Measurements from ENCODE around the gene HTRA2.
"Not testable (repeated sequence)": the region's sequence is repeated elsewhere in the genome, so short reads cannot be mapped to it uniquely, and the experiment has no call there.

HTRA2 gene

DNA sequence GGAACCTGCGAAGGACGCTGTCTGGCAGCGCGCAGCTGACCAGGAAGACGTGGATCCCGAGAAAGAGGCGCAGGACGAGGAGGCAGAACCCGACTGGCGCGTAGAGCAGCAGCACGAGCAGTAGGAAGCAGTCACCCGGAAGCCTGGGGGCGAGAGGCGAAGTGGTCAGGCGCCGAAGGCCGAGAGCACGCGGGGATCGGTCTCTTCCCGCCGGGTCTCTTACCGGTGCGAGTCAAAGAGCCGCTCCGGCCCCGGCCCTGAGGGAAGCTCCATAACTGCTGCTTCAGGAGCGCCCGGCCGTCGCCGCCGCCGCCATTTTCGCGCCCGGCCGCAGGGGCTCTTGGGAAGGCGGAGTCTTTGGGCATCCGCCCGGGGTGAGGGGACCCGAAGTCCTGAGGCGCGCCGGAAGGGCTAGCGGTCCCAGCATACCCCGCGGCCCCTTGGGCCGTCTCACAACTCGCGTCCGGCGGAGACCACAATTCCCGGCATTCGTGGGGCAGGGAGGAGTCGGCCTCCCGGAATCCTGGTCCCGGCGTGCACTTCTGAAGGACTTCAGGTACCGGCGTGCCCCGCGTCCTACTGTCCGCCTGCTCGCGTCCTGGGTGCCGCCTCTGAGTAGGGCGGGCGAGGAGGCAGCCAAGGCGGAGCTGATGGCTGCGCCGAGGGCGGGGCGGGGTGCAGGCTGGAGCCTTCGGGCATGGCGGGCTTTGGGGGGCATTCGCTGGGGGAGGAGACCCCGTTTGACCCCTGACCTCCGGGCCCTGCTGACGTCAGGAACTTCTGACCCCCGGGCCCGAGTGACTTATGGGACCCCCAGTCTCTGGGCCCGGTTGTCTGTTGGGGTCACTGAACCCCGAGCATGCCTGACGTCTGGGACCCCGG, at the start of gene HTRA2, which contains the start of gene AUP1:
Gene HTRA2, plus strand, starts transcription at position 577 of the 882 bp plus-strand sequence. Its CDS starts 74 bp downstream, at position 651.
Gene AUP1, minus strand, starts transcription at position 350 of the 882 bp plus-strand sequence. Its CDS starts 77 bp downstream, at position 273.
- in situ Hi-C loops (cut with HindIII; ENCODE audit: low sequenced_read_pairs): no loop called here

DNA sequence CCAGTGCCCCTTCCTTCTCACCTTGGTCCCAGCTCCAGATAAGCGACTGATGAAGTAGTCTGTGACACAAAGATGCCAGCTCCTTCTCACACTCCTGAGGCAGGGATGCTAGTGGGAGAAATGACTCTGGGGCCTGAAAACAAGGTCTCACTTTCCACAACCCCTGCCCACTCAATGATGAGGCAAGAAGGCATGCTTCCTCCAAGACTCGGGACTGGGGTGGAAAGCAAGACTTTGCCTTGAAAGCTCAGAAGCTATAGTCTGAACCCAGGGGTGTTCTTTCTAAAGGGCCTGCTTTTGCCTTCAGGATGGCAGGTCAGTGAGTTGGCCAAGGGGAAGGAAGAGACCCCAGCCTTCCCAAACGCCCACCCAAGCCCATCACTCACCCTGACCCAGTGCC, 48.3 kb upstream of the HTRA2 start:
- in situ Hi-C loops (cut with HindIII; ENCODE audit: low sequenced_read_pairs): no loop called here

DNA sequence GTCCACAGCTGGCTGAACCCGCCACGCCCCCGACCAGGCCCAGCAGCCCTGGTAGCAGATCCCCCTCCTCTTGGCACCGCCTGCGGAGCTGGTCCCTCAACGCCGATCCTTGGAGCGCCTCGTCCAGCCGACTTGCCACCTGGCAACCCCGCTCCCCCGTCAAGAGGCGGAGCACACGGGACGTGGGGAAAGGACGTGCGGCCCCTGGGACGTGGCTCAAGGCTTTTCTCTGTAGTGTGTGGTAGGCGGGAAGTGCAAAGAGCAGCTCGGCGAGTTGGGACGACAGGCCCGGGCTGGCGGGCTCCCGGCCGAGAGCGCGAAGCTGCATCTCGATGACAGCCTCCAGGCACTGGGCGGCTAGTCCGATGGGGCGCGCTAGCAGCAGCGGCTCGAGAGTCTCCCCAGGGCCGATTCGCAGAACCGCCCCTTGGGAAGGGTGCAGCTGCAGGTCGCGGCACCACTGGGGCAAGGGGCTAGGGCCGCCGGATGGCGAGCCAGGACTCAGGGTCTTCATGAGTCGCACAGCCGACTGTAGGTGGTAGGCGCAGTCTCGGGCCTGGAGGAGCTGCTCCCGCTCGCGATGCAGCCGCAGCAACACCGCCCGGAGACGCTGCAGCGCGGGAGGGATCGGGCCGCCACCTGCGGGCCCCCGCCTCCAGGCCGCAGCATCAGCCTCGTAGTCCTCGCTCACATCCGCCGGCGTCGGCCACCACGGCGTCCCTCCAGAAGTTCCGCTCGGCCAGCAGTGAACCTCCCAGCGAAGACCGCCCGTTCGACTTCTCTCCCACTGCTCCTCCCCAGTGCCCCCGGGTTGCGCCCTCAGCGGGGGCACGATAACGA, 47.6 kb upstream of the HTRA2 start:
- in situ Hi-C loops (cut with HindIII; ENCODE audit: low sequenced_read_pairs): no loop called here

DNA sequence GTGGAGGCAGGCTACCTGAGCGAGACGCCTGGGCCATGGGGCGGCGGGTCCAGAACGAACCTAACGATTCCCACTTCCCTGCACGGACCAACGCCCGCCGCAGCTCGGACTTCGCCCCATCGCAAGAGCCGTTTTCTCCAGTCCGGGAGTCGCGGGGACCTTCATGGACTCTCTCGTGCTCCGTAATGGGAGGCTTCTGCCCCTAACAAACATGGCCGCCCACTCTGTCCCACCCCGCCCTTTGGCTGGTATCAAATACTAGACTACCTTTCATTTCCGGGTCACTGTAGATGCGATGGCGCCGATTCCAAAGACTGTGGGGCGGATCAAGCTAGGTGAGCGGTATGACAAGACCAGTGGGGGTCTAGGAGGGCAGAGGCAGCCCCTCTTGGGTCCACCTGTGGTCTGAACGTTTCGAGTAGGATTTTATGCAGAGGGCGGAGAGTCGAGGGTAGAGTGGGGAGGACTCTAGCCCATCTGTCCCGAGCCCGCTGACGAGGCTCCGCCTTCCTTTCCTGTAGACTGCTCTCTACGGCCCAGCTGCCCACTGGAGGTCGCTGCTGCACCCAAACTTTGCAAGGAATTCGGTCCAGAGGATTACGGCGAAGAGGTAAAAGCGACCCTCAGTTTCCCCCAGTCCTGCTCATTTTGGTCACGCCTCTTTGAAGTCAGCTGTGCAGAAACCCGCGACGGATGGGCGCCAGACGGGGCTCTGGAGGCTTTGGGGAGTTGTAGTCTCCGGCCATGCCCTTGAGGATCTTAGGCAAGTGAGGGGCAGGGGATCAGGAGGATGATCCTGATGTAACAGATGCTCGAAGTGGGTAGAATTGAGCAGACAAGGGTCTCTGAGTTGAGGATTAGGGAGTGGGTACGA, 46.7 kb upstream of the HTRA2 start, which contains the start of the genes CCDC142 and TTC31:
Gene CCDC142, minus strand, starts transcription at position 198 of the 874 bp plus-strand sequence. Its CDS starts 161 bp downstream, at position 37.
Gene TTC31, plus strand, starts transcription at position 281 of the 874 bp plus-strand sequence. Its CDS starts 15 bp downstream, at position 296.
- in situ Hi-C loops (cut with HindIII; ENCODE audit: low sequenced_read_pairs): no loop called here

DNA sequence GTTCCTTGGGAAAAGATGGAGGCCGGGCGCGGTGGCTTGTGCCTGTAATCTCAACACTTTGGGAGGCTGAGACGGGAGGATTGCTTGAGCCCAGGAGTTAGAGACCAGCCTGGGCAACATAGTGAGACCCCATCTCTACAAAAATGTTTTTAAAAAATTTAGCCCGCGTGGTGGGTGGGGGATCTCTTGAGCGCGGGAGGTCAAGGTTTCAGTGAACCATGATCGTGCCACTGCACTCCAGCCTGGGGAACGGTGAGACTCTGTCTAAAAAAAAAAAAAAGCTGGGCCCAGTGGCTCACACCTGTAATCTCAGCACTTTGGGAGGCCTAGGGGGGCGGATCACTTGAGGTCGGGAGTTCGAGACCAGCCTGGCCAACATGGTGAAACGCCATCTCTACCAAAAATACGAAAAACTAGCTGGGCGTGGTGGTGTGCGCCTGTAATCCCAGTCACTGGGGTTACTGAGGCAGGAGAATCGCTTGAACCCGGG, 46.0 kb upstream of the HTRA2 start:
- in situ Hi-C loops (cut with HindIII; ENCODE audit: low sequenced_read_pairs): not testable (repeated sequence)

DNA sequence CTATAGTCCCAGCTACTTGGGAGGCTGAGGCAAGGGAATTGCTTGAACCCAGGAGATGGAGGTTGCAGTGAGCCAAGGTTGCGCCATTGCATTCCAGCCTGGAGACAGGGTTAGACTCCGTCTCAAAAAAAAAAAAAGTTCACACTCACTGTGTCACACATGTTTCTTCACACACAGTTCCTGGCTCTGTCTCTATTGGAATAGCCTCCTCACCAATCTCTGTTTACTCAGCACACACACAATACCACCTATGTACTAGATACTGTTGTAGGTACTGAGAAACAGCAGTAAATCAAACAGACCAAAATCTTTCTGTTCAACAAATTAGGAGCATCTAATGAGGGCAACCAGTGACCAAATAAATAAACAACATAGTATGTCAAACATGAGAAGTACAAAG, 43.6 kb upstream of the HTRA2 start:
- in situ Hi-C loops (cut with HindIII; ENCODE audit: low sequenced_read_pairs): no loop called here

DNA sequence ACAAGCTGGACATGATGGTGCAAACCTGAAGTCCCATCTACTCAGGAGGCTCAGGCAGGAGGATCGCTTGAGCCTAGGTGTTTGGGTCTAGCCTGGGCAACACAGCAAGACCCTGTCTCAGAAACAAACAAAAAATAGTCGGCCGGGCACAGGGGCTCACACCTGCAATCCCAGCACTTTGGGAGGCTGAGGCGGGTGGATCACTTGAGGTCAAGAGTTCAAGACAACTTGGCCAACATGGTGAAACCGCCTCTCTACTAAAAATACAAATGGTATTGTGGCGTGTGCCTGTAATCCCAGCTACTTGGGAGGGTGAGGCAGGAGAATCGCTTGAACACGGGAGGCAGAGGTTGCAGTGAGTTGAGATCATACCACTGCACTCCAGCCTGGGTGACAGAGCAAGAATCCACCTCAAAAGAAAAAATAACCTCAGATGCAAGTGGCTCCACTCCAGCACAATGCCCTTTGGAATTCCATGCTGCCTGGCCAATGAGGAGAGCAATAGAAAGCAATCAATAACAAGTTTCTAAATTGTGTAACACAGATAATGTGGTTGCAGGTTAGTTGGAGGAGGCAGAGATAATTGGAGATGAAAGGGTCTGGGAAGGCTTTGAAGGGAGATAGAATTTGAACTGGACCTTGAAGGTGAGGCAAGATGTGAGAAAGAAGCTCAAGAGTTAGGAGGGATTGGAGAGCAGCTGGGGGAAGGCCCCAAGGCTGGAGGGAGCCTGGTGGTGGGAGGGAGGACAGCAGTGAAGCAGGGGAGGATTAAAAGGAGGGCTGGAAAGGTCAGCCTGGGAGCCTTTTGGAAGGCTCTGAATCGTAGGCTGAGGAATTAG, 40.9 kb upstream of the HTRA2 start:
- in situ Hi-C loops (cut with HindIII; ENCODE audit: low sequenced_read_pairs): no loop called here

DNA sequence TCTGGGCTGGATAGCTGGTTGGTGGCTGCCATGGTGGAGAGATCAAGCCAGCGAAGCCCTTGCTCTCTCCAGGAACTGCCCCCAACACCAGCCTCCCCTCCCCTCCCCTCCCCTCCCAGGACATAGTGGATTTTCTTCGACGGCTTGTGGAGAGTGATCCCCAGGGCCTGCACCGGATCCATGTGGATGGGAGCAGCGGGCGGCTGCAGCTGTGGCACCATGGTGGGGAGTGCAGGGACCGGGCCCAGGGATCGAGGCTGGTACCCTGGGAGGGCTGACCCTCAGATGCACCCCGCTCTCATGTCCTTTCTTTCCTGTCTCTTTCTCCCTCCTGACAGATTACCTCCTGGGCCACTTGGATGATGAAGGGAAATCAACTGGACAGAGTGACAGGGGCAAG, 39.8 kb upstream of the HTRA2 start:
- in situ Hi-C loops (cut with HindIII; ENCODE audit: low sequenced_read_pairs): no loop called here

DNA sequence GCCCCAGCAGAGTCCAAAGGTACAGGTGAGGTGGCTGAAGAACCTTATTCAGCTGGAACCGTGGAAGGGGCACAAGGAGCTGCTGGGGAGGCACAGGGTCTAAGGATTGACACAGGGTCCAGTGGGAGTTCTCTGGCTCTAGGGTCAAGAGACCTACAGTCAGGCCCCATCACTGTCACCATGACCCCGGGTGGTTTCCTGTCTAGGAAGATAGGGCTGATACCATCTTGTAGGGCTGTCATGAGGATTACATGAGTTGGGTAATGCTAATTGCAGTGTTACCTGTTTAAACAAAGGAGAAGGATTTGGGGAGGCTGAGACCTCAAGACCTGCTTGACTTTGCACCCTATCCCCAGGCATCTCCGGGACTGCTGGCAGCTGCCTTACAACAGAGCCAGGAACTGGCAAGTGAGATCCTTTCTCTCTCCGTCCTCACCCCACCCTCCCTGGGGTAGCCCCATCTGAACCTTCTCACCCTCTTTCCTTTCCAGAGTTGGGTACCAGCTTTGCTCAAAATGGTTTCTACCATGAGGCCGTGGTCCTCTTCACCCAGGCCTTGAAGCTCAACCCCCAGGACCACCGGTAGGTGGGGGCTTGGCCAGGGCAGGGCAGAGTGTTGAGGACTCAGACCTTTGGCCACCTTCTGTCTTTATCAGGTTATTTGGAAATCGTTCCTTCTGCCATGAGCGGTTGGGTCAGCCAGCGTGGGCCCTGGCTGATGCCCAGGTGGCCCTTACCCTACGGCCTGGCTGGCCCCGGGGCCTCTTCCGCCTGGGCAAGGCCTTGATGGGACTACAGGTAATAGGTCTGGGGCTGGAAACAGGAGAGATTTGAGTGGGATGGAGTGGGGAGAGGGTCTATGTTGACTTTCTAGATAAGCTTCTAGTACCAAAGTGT, 37.8 kb upstream of the HTRA2 start:
- in situ Hi-C loops (cut with HindIII; ENCODE audit: low sequenced_read_pairs): no loop called here

DNA sequence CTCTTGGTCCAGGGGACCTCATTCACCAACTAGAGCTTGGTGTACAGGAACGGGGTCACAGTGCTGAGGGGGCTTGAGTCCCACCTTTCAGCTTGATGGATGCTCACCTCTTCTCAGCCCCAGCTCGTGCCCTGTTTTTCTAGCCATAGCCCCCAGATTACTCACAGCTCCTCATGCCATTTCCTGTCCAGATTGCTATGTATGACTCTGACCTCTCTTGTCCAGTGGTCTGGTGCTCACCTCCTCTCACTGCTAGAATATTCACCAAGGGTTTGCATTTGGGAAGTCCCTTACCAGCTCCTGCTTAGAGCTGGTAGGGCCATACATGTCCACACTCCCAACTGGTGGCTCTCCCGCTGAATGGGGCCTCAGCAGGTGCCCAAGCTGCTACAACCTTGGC, 36.2 kb upstream of the HTRA2 start:
- in situ Hi-C loops (cut with HindIII; ENCODE audit: low sequenced_read_pairs): no loop called here

DNA sequence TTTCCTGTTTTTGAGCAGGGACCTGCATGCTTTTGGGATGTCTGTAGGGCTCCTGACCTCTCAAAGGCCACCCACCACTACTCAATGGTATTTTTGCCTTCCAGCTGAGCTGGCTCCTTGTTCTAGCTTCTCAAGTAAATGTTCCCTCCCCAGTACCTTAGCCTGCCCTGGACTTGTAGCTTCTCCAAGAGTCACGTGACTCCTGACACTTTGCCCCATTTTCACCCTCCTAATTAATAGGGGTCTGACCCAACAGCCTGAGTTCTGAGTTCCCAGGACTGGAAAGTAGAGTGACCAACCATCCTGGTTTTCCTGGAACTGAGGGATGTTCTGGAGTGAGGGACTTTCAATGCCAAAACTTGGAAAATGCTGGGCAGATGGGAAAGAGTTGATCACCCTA, 34.3 kb upstream of the HTRA2 start:
- in situ Hi-C loops (cut with HindIII; ENCODE audit: low sequenced_read_pairs): no loop called here

DNA sequence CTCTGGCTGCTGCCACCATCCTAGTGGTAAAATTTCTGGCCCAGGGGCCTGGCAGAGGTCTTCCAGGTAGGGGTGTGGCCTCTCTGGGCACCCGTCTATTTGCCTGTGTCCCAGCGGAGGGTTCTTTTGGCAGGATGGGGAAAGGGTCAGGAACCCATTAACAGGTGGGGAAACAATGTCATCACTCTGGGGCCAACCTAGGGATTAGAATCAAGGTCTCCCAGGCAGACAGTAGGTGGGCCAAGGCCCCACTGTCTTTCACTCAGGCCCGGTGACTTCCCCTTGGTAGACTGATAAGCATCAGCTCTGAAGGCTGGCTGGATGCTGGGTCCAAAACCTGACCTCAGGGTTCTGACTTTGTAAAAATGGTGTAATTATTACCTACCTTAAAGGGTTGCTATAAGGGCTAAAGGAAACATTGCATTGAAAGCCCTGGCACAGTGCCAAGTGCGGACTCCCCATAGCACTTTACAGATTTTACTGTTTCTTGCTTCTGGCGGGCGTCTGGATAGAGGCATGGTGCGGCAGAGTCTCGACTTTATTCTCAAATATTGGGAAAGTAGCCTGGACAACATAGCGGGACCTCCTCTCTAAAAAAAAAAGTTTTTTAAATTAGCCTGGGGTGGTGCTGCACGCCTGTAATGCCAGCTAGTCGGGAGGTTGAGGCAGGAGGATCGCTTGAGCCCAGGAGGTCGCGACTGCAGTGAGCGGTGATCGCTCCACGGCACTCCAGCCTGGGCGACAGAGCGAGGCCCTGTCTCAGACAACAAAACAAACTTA, 32.5 kb upstream of the HTRA2 start:
- in situ Hi-C loops (cut with HindIII; ENCODE audit: low sequenced_read_pairs): no loop called here

DNA sequence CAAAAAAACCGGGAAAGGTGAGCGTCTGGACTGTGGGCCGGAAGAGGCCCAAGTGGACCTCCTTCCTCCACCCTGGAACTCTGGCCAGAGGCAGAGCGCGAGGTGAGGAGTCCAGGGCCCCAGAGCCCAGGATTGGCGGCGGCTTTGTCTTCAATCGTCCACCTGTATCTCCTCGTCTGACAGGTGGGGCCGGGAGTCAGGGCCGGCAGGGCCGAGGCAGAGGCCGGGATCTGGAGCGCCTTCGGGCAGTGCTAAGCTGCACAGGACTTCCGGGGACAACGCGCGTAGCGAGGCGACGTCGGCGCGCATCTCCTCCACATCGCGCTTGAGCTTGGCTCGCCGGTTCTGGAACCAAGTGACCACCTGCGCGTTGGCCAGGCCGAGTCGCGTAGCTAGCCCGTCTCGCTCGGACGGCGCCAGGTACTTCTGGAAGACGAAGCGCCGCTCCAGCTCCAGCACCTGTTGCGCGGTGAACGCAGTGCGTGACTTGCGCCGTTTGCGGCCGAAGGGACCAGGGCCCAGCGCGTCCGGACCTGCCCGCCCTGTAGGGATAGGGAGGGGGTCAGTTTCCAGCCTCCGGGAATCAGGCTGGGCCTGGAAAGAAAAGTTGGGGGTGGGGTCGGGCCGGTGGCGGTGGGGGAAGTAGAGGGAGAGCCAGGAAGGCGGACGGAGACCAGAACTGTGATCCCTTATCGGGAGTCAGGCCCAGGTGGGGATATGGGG, 31.8 kb upstream of the HTRA2 start:
- in situ Hi-C loops (cut with HindIII; ENCODE audit: low sequenced_read_pairs): no loop called here

DNA sequence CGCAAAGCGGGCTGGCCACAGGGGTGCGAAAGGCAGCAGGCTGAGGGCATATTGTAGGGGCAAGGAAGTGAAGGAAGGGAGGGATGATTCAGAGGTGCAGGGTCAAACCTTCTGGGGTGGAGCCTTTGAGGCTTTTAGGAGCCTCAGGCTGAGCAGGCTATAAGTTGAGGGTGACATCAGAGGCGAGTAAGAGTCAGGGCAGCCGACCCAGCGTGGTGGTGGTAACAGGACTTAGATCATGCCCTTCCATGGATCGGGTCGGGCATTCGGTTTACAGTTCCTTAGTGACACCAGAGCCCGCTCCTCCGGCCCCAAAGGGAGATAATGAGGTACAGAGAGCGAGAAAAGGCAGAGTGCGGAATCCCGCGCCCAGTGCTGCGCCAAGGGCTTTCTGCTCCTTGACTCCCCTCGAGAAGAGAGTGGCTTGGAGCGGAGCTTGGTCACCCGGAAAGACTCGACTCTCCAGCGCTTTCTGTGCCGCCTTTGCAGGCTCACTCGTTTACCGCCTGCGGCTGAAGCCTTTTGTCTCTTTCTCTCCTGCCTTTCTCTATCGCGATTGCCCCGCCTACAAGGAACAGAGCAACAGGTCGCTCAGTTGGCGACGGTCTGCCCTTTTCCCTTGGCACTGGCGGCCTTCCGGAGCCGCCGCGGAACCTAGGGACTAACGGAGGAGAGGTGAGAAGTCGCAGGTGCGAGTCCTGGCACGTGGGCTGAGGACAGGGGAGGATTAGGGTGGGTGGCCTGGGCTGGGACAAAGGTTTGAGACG, 31.1 kb upstream of the HTRA2 start:
- in situ Hi-C loops (cut with HindIII; ENCODE audit: low sequenced_read_pairs): no loop called here

DNA sequence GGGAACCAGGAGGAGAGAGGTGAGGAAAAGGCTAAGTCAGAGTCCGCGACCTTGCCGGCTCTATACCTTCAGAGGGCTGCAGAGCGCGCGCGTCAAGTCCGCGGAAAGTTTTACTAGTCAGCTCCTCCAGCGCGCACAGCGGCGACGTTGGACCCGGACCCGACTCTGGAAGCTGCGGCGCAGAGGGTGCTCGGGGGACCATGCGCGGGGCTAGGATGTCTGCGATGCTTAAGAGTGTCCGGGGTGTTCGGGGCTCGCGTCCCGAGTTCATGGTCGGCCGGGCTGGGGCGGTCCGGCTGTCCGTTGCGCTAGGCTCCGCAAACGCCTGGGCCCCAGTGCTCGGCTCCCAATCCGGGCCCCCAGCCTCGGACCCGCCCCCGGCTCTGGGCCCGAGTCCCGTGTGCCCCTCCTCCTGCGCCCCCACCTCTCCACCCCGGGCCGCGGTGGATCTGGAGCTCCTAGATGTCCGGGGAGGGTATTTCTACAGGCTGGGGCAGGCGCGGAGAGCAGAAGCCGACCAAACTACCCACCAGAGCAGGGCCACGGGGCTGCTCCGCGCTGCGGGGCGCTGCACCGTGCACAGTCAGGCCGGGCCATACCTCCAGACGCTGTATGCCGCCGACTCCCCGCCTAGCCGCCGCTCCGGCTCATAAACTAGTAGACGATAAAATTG, 30.3 kb upstream of the HTRA2 start, which contains the start of gene LBX2:
Gene LBX2, minus strand, starts transcription at position 337 of the 673 bp plus-strand sequence. Its CDS starts 66 bp downstream, at position 271.
- in situ Hi-C loops (cut with HindIII; ENCODE audit: low sequenced_read_pairs): no loop called here
